ENCODE measurements around the gene EID3.

Gene EID3

GRCh38 chr12:104282109-104282508, 21.4 kb upstream of the EID3 start:
- Histone ChIP-seq H3K27ac (no peak overlapping the region), H3K4me1 (ENCODE audit: control insufficient read depth in 1 of 2, insufficient read depth in 1 of 2, low read depth in 1 of 2, low read length in 1 of 2) (peaks cover 12 to 13% of the 10 kb centered on the region in 2 experiments), H3K36me3 (no peaks in the 10 kb centered on the region), H3K27me3 (no peaks in the 10 kb centered on the region), H3K9me3 (no peaks in the 10 kb centered on the region), H3K4me3 (ENCODE audit: low read depth in 1 of 2, low read length in 1 of 2) (no peak overlapping the region)
- TF ChIP-seq CTCF (IDR thresholded peaks at IDR 0.05), result no peak

GRCh38 chr12:104285740-104286515, 17.6 kb upstream of the EID3 start:
- peaks cover 33 to 39% of the 10 kb centered on the region in 2 experiments for H3K4me1 ChIP-seq (ENCODE audit: control insufficient read depth in 1 of 2, insufficient read depth in 1 of 2, low read depth in 1 of 2, low read length in 1 of 2)
- H3K36me3 ChIP-seq, result no peaks in the 10 kb centered on the region
- H3K9me3 ChIP-seq, result no peaks in the 10 kb centered on the region
- peak overlapping the region; percentile 75 to 93 for H3K4me3 ChIP-seq (ENCODE audit: low read depth in 1 of 2, low read length in 1 of 2)
- TF ChIP-seq CTCF (IDR thresholded peaks at IDR 0.05), result no peak
- peak overlapping the region; percentile 95 for H3K27ac ChIP-seq
- H3K27me3 ChIP-seq, result no peaks in the 10 kb centered on the region

- H3K27ac ChIP-seq, result peak overlapping the region; percentile 95
- no peaks in the 10 kb centered on the region for H3K9me3 ChIP-seq
- no peaks in the 10 kb centered on the region for H3K27me3 ChIP-seq
- peak; percentile 64 for TF ChIP-seq CTCF (IDR thresholded peaks at IDR 0.05)
- H3K4me3 ChIP-seq (ENCODE audit: low read depth in 1 of 2, low read length in 1 of 2), result peak overlapping the region; percentile 75 to 93
- peaks cover 33 to 39% of the 10 kb centered on the region in 2 experiments for H3K4me1 ChIP-seq (ENCODE audit: control insufficient read depth in 1 of 2, insufficient read depth in 1 of 2, low read depth in 1 of 2, low read length in 1 of 2)
- peaks cover 8% of the 10 kb centered on the region for H3K36me3 ChIP-seq
Measured at GRCh38 chr12:104286516-104287482, 16.7 kb upstream of the EID3 start.

GRCh38 chr12:104288635-104289274, 14.8 kb upstream of the EID3 start:
- TF ChIP-seq CTCF (IDR thresholded peaks at IDR 0.05), result peak; percentile 40
- H3K4me1 ChIP-seq (ENCODE audit: control insufficient read depth in 1 of 2, insufficient read depth in 1 of 2, low read depth in 1 of 2, low read length in 1 of 2), result peaks cover 33 to 39% of the 10 kb centered on the region in 2 experiments
- H3K36me3 ChIP-seq, result peaks cover 27% of the 10 kb centered on the region
- peak overlapping the region; percentile 95 for H3K27ac ChIP-seq
- H3K4me3 ChIP-seq (ENCODE audit: low read depth in 1 of 2, low read length in 1 of 2), result peak overlapping the region; percentile 75 to 93
- no peaks in the 10 kb centered on the region for H3K9me3 ChIP-seq
- no peaks in the 10 kb centered on the region for H3K27me3 ChIP-seq

DNA sequence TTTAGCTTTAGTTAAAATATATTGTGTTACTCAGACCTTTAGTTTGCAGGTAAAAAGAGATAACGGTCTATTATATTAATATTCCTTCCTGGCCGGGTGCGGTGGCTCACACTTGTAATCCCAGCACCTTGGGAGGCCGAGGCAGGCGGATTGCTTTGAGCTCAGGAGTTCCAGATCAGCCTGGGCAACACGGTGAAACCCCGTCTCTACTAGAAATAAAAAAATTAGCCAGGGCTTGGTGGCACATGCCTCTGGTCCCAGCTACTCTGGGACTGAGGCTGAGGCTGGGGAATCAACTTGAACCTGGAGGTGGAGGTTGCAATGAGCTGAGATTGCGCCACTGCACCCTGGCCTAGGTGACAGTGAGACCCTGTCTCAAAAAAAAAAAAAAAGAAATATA, 13.2 kb upstream of the EID3 start:
- H3K36me3 ChIP-seq, result peaks cover 43% of the 10 kb centered on the region

More for the DNA sequence above, 13.2 kb upstream of the EID3 start:
- Histone ChIP-seq H3K27me3 (no peaks in the 10 kb centered on the region), H3K4me1 (ENCODE audit: control insufficient read depth in 1 of 2, insufficient read depth in 1 of 2, low read depth in 1 of 2, low read length in 1 of 2) (peaks cover 33 to 41% of the 10 kb centered on the region in 2 experiments), H3K27ac (peak overlapping the region; percentile 95), H3K4me3 (ENCODE audit: low read depth in 1 of 2, low read length in 1 of 2) (peak overlapping the region in 1 of 2 experiments; percentile 75), H3K9me3 (no peaks in the 10 kb centered on the region)
- TF ChIP-seq CTCF (IDR thresholded peaks at IDR 0.05), result no peak

All from neutrophil (primary cell).